OCI-LY7 (cell line): ENCODE data around the gene BAIAP2. TPM values are rescaled to one million over a fixed set of nuclear protein-coding genes. Genes with fewer than 3 reads are reported as not detected.

ENCODE experiments used
- BruUV-seq: library from RNA; stranded (reverse); fragments of 400-500 nt; replicated peaks from 2 replicates; lab custom pipeline; 2021; lab: Mats Ljungman, UMichigan
- CTCF ChIA-PET: fragments of 300-600 bp; sonication (Branson Sonifier 250); formaldehyde crosslinking; loops from one replicate; lab custom pipeline; 2022; ENCODE audit warnings: antibody characterized with exemption; ENCODE audit not compliant: unreplicated experiment; lab: Charles Lee
- POLR2A ChIA-PET: fragments of 300-600 bp; sonication (Branson Sonifier 250); formaldehyde crosslinking; loops from one replicate; lab custom pipeline; 2022; ENCODE audit warnings: antibody characterized with exemption; lab: Charles Lee
- DNase-seq: peaks from one replicate; pipeline ENCODE4 v3.0.0-alpha.2; 2015; ENCODE audit warnings: low spot score
- H2AFZ ChIP-seq: fragments of 200-600 bp; sonication (generic), shearing (Covaris generic); 2 replicates; pipeline ENCODE4 v1.6.1; 2014; ENCODE audit warnings: mild to moderate bottlenecking, antibody characterized with exemption, low read length, moderate library complexity
- H3K27ac ChIP-seq: fragments of 200-600 bp; sonication (generic); 2 replicates; pipeline ENCODE4 v1.5.1; 2014; ENCODE audit warnings: mixed run types, low read depth, mild to moderate bottlenecking, moderate library complexity, low read length, inconsistent platforms; ENCODE audit not compliant: poor library complexity, severe bottlenecking
- H3K36me3 ChIP-seq: fragments of 200-600 bp; sonication (generic); 2 replicates; pipeline ENCODE4 v1.6.1; 2014; ENCODE audit warnings: mild to moderate bottlenecking, antibody characterized with exemption, low read length, moderate library complexity, mixed read lengths; ENCODE audit not compliant: insufficient read depth
- H3K4me1 ChIP-seq: fragments of 200-600 bp; sonication (generic); 2 replicates; pipeline ENCODE4 v1.5.1; 2014; ENCODE audit warnings: mild to moderate bottlenecking, low read length; ENCODE audit not compliant: insufficient read depth, poor library complexity, severe bottlenecking
- H3K4me2 ChIP-seq: fragments of 200-600 bp; sonication (generic); 2 replicates; pipeline ENCODE4 v1.6.1; 2014; ENCODE audit warnings: mild to moderate bottlenecking, low read length
- H3K4me3 ChIP-seq: fragments of 200-600 bp; sonication (generic); 2 replicates; pipeline ENCODE4 v1.5.1; 2014; ENCODE audit warnings: mild to moderate bottlenecking, low read depth, low read length; ENCODE audit not compliant: poor library complexity, severe bottlenecking
- H3K79me2 ChIP-seq: fragments of 200-600 bp; sonication (generic); 2 replicates; pipeline ENCODE4 v1.6.1; 2016; ENCODE audit warnings: low read depth, mild to moderate bottlenecking, low read length, moderate library complexity, mixed read lengths; ENCODE audit not compliant: insufficient read depth
- H3K9me2 ChIP-seq: fragments of 200-600 bp; sonication (generic); 2 replicates; pipeline ENCODE4 v1.6.1; 2016; ENCODE audit warnings: mild to moderate bottlenecking, low read length, mixed read lengths; ENCODE audit not compliant: insufficient read depth
- H3K9me3 ChIP-seq: fragments of 200-600 bp; sonication (generic); 2 replicates; pipeline ENCODE4 v1.6.1; 2014; ENCODE audit warnings: mild to moderate bottlenecking, mixed run types, low read length, mixed read lengths
- H4K20me1 ChIP-seq: fragments of 200-600 bp; sonication (generic); 2 replicates; pipeline ENCODE4 v1.6.1; 2014; ENCODE audit warnings: mild to moderate bottlenecking, antibody characterized with exemption, low read length, moderate library complexity, mixed read lengths; ENCODE audit not compliant: insufficient read depth
- EZH2phosphoT487 ChIP-seq: fragments of 200-600 bp; sonication (generic); IDR thresholded peaks from 2 replicates; pipeline ENCODE4 v1.6.1; 2018; ENCODE audit warnings: low read depth, borderline replicate concordance, mild to moderate bottlenecking, mixed run types, antibody characterized with exemption, low read length, moderate library complexity, mixed read lengths
- intact Hi-C: fragments of 100-400 bp; cut with micrococcal nuclease; formaldehyde crosslinking; loops from one replicate; pipeline ENCODE4 v1.10.0; 2022; ENCODE audit not compliant: unreplicated experiment
- total RNA-seq, 2 experiments: library from RNA; depleted of rRNA in 1 of 2; stranded (reverse); fragments of >200 nt in 1 of 2; shearing (Covaris generic) in 1 of 2; gene quantifications; 2 replicates each; pipeline ENCODE4 v1.2.3, GENCODE V29; 2014 to 2022
- TF ChIP-seq, protein P1 (sequence below): fragments of 200-600 bp; sonication (generic); conservative IDR thresholded peaks from 2 replicates; pipeline ENCODE4 v1.5.1; 2014; ENCODE audit warnings: mild to moderate bottlenecking, antibody characterized with exemption, low read length, moderate library complexity, mixed read lengths

BAIAP2 gene
- total RNA-seq, 2 experiments from 2014 or later, result 2.1 to 2.3 TPM

DNA sequence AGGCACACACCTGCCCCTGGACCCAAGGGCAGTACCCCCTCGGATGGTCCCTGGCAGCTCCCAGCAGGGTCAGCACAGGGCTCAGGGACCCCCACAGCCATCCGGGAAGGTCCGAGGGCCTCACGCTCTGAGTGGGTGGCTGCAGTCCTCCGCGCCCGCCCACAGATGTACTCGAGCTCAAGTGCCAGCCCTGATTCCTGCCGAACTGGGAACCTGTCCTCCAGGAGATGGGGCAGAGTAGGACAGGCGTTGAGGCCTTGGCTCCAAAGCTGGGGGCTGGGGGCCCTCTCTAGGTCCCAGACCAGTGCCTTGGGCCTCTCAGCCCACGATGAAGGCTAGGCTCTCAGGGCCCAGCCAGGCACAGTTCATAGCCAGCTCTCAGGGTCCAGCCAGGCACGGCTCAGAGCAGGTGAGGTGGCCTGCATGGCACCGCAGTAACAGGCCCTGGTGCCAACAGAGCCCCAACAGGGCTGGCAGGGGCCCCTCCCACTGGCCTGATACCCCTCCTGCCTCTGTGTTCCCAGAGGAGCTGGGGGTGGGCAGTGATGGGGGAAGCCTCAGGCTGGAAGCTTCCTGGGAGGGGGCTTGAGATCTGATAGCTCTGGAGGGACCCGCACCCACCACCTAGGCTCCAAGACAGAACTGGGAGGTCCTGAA is 94.9 kb downstream of the BAIAP2 start:
- TF ChIP-seq EZH2phosphoT487, result no peak
- TF ChIP-seq, protein P1, sequence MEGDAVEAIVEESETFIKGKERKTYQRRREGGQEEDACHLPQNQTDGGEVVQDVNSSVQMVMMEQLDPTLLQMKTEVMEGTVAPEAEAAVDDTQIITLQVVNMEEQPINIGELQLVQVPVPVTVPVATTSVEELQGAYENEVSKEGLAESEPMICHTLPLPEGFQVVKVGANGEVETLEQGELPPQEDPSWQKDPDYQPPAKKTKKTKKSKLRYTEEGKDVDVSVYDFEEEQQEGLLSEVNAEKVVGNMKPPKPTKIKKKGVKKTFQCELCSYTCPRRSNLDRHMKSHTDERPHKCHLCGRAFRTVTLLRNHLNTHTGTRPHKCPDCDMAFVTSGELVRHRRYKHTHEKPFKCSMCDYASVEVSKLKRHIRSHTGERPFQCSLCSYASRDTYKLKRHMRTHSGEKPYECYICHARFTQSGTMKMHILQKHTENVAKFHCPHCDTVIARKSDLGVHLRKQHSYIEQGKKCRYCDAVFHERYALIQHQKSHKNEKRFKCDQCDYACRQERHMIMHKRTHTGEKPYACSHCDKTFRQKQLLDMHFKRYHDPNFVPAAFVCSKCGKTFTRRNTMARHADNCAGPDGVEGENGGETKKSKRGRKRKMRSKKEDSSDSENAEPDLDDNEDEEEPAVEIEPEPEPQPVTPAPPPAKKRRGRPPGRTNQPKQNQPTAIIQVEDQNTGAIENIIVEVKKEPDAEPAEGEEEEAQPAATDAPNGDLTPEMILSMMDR, result no peak
- no peaks in the 10 kb centered on the region for H3K36me3 ChIP-seq
- H3K4me2 ChIP-seq, result no peak overlapping the region
- BruUV-seq, result no TSS peak
- no peaks in the 10 kb centered on the region for H3K79me2 ChIP-seq
- no peak for DNase-seq
- H3K9me2 ChIP-seq, result no peaks in the 10 kb centered on the region
- no peaks in the 10 kb centered on the region for H4K20me1 ChIP-seq
- no peak overlapping the region for H3K4me3 ChIP-seq
- no peaks in the 10 kb centered on the region for H3K4me1 ChIP-seq
- intact Hi-C loops, result no loop called here
- H2AFZ ChIP-seq, result no peak overlapping the region
- ChIA-PET POLR2A (no interaction called here), CTCF (no interaction called here)
- no peaks in the 10 kb centered on the region for H3K9me3 ChIP-seq
- H3K27ac ChIP-seq, result no peak overlapping the region

DNA sequence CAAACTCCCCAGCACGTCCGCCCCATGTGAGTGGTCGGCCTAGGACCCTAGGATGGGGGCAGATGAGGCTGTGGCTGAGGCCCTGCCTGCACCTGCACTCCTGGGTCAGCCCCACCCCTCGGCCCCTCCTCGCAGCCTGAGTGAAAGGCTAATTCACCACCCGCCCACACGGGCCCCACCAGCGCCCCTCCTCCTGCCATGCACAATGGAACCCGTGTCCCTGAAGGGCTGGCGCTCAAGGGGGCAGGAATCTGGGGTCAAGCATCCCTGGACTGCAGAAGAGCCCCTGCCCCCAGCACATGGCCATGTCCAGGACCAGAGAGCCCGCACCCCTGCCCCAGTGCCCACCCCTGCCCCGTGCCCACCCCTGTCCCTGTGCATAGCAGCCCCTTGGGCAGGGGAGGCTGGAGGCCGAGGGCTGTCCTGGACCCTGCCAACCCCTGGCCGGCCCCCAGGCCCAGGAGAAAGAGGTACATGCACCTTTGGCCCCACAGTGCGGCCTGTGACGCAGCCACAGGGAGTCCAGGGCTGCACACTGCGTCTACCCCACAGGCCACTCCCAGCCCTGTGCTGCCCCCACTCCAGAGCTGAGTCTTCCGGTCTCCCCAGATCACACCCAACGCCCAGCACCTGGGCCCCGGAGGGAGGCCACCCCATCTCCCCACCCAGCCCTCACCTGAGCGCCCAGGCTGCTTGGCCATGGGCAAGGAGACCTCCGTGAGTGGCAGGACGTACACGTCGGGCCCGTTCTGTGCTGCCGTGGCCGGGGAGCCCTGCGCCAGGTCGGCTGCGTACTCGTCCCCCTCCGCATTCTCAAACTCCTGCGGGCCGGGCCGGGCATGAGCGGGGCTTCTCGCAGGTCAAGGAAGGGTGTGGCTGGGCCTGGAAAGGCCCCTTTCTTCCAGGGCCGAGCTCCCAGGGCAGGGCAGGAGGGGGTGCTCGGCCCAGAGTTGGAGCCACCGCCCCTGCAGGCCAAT is 95.7 kb downstream of the BAIAP2 start:
- H2AFZ ChIP-seq, result no peak overlapping the region
- ChIA-PET POLR2A (no interaction called here), CTCF (no interaction called here)
- no peaks in the 10 kb centered on the region for H3K9me3 ChIP-seq
- no peaks in the 10 kb centered on the region for H3K36me3 ChIP-seq
- H3K4me2 ChIP-seq, result no peak overlapping the region
- H3K4me3 ChIP-seq, result no peak overlapping the region
- H3K27ac ChIP-seq, result no peak overlapping the region
- H3K4me1 ChIP-seq, result no peaks in the 10 kb centered on the region
- DNase-seq, result no peak
- H4K20me1 ChIP-seq, result no peaks in the 10 kb centered on the region
- intact Hi-C loops, result no loop called here
- no peaks in the 10 kb centered on the region for H3K9me2 ChIP-seq
- BruUV-seq, result no TSS peak
- TF ChIP-seq, protein P1, result no peak
- TF ChIP-seq EZH2phosphoT487, result no peak
- no peaks in the 10 kb centered on the region for H3K79me2 ChIP-seq
